ENCODE data around the gene ENDOD1. TPM values are rescaled to one million over a fixed set of nuclear protein-coding genes. Genes with fewer than 3 reads are reported as not detected.

ENDOD1 gene
- total RNA-seq, 1 experiment from 2014 or later: 3.3 TPM

GRCh38 chr11:95078526-95078925, 11.1 kb upstream of the ENDOD1 start (continued):
- TF ChIP-seq RELA (CRISPR knock-in tag; IDR thresholded peaks at IDR 0.05; ENCODE audit: borderline replicate concordance) (no peak), ZNF317 (CRISPR knock-in tag; IDR thresholded peaks at IDR 0.05; ENCODE audit: borderline replicate concordance, low read depth) (no peak), NFATC4 (CRISPR knock-in tag; IDR thresholded peaks at IDR 0.05) (no peak), ATF1 (CRISPR knock-in tag; IDR thresholded peaks at IDR 0.05) (no peak), CBFB (CRISPR knock-in tag; IDR thresholded peaks at IDR 0.05; ENCODE audit: low read depth) (no peak)

GRCh38 chr11:95081010-95081409, 8.6 kb upstream of the ENDOD1 start:
- H3K4me1 Mint-ChIP-seq: peaks cover 7% of the 10 kb centered on the region
- no peak for DNase-seq (ENCODE audit: low spot score)
- ATAC-seq: no peak
- TF ChIP-seq GRHL2 (CRISPR knock-in tag; IDR thresholded peaks at IDR 0.05; ENCODE audit: insufficient replicate concordance, severe bottlenecking) (no peak), NR2C2 (CRISPR knock-in tag; IDR thresholded peaks at IDR 0.05) (no peak), SOX15 (CRISPR knock-in tag; IDR thresholded peaks at IDR 0.05) (no peak), ZNF396 (CRISPR knock-in tag; IDR thresholded peaks at IDR 0.05; ENCODE audit: borderline replicate concordance) (no peak), IRF1 (CRISPR knock-in tag; IDR thresholded peaks at IDR 0.05) (no peak), STAT6 (CRISPR knock-in tag; conservative IDR thresholded peaks at IDR 0.05; ENCODE audit: low read depth) (no peak), ZBTB21 (CRISPR knock-in tag; IDR thresholded peaks at IDR 0.05; ENCODE audit: borderline replicate concordance) (no peak), HMGA2 (CRISPR knock-in tag; IDR thresholded peaks at IDR 0.05) (no peak), GTF2I (CRISPR knock-in tag; conservative IDR thresholded peaks at IDR 0.05) (no peak)
- TF ChIP-seq, protein P1, sequence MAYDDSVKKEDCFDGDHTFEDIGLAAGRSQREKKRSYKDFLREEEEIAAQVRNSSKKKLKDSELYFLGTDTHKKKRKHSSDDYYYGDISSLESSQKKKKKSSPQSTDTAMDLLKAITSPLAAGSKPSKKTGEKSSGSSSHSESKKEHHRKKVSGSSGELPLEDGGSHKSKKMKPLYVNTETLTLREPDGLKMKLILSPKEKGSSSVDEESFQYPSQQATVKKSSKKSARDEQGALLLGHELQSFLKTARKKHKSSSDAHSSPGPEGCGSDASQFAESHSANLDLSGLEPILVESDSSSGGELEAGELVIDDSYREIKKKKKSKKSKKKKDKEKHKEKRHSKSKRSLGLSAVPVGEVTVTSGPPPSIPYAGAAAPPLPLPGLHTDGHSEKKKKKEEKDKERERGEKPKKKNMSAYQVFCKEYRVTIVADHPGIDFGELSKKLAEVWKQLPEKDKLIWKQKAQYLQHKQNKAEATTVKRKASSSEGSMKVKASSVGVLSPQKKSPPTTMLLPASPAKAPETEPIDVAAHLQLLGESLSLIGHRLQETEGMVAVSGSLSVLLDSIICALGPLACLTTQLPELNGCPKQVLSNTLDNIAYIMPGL (CRISPR knock-in tag; IDR thresholded peaks at IDR 0.05): no peak
- TF ChIP-seq, protein P2, sequence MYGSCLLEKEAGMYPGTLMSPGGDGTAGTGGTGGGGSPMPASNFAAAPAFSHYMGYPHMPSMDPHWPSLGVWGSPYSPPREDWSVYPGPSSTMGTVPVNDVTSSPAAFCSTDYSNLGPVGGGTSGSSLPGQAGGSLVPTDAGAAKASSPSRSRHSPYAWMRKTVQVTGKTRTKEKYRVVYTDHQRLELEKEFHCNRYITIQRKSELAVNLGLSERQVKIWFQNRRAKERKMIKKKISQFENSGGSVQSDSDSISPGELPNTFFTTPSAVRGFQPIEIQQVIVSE (CRISPR knock-in tag; IDR thresholded peaks at IDR 0.05; ENCODE audit: borderline replicate concordance): no peak
- TF ChIP-seq, protein P3, sequence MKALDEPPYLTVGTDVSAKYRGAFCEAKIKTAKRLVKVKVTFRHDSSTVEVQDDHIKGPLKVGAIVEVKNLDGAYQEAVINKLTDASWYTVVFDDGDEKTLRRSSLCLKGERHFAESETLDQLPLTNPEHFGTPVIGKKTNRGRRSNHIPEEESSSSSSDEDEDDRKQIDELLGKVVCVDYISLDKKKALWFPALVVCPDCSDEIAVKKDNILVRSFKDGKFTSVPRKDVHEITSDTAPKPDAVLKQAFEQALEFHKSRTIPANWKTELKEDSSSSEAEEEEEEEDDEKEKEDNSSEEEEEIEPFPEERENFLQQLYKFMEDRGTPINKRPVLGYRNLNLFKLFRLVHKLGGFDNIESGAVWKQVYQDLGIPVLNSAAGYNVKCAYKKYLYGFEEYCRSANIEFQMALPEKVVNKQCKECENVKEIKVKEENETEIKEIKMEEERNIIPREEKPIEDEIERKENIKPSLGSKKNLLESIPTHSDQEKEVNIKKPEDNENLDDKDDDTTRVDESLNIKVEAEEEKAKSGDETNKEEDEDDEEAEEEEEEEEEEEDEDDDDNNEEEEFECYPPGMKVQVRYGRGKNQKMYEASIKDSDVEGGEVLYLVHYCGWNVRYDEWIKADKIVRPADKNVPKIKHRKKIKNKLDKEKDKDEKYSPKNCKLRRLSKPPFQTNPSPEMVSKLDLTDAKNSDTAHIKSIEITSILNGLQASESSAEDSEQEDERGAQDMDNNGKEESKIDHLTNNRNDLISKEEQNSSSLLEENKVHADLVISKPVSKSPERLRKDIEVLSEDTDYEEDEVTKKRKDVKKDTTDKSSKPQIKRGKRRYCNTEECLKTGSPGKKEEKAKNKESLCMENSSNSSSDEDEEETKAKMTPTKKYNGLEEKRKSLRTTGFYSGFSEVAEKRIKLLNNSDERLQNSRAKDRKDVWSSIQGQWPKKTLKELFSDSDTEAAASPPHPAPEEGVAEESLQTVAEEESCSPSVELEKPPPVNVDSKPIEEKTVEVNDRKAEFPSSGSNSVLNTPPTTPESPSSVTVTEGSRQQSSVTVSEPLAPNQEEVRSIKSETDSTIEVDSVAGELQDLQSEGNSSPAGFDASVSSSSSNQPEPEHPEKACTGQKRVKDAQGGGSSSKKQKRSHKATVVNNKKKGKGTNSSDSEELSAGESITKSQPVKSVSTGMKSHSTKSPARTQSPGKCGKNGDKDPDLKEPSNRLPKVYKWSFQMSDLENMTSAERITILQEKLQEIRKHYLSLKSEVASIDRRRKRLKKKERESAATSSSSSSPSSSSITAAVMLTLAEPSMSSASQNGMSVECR (CRISPR knock-in tag; IDR thresholded peaks at IDR 0.05; ENCODE audit: borderline replicate concordance): no peak
- TF ChIP-seq, protein P4, sequence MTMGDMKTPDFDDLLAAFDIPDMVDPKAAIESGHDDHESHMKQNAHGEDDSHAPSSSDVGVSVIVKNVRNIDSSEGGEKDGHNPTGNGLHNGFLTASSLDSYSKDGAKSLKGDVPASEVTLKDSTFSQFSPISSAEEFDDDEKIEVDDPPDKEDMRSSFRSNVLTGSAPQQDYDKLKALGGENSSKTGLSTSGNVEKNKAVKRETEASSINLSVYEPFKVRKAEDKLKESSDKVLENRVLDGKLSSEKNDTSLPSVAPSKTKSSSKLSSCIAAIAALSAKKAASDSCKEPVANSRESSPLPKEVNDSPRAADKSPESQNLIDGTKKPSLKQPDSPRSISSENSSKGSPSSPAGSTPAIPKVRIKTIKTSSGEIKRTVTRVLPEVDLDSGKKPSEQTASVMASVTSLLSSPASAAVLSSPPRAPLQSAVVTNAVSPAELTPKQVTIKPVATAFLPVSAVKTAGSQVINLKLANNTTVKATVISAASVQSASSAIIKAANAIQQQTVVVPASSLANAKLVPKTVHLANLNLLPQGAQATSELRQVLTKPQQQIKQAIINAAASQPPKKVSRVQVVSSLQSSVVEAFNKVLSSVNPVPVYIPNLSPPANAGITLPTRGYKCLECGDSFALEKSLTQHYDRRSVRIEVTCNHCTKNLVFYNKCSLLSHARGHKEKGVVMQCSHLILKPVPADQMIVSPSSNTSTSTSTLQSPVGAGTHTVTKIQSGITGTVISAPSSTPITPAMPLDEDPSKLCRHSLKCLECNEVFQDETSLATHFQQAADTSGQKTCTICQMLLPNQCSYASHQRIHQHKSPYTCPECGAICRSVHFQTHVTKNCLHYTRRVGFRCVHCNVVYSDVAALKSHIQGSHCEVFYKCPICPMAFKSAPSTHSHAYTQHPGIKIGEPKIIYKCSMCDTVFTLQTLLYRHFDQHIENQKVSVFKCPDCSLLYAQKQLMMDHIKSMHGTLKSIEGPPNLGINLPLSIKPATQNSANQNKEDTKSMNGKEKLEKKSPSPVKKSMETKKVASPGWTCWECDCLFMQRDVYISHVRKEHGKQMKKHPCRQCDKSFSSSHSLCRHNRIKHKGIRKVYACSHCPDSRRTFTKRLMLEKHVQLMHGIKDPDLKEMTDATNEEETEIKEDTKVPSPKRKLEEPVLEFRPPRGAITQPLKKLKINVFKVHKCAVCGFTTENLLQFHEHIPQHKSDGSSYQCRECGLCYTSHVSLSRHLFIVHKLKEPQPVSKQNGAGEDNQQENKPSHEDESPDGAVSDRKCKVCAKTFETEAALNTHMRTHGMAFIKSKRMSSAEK (CRISPR knock-in tag; IDR thresholded peaks at IDR 0.05; ENCODE audit: borderline replicate concordance): no peak

More at GRCh38 chr11:95081010-95081409, 8.6 kb upstream of the ENDOD1 start:
- Mint-ChIP-seq H3K27me3 (ENCODE audit: low read depth) (peaks cover 11% of the 10 kb centered on the region), H3K4me3 (no peak overlapping the region), H3K36me3 (no peaks in the 10 kb centered on the region), H3K27ac (no peak overlapping the region), H3K9me3 (no peaks in the 10 kb centered on the region)
- ChIA-PET POLR2A (interaction anchor here (0.9 kb wide), 1 partner anchor 14 kb away, joined by 4 read pairs; no protein-coding TSS in a partner anchor), CTCF (interaction anchor here (0.9 to 2.9 kb wide), 4 partner anchors 9 to 340 kb away, joined by 3 to 11 read pairs (median 6); partner anchors contain the start of gene ENDOD1)

All from WTC11 (cell line).